CD4-positive, alpha-beta T cell treated with Interleukin-1 beta for 1 hour (primary cell): ENCODE results near the gene LRRN1.
"Not testable (repeated sequence)": the region's sequence is repeated elsewhere in the genome, so short reads cannot be mapped to it uniquely, and the experiment has no call there.

Source experiments
- DNase-seq, 2 donors: peaks; one replicate each; pipeline ENCODE4 v3.0.0-alpha.2; 2020 to 2022

The LRRN1 gene

DNA sequence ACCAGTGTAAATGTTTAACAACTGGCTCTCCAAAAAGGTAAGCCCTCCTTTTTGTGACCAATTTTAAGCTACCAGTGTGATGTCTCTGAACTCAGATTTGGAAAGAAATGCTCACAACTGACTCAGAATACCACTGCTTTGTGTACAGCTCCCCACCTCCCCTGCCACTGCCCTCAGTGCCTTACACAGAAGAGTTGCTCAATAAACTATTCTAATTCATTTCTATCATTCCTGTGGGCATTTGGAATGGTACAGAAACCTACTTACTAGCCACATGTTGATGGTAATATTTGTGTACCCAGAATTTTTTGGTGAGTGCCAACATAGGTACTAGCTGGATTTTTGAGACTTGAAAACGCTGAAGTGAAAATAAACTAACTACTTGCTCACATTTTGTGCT is 16.0 kb downstream of the LRRN1 start:
- DNase-seq: no peak

GRCh38 chr3:3816034-3816433 is 16.8 kb downstream of the LRRN1 start:
- no peak for DNase-seq

- peak in 1 of 2 donors; percentile 20 for DNase-seq
These were observed 18.6 kb downstream of the LRRN1 start for GRCh38 chr3:3817865-3818264.

DNA sequence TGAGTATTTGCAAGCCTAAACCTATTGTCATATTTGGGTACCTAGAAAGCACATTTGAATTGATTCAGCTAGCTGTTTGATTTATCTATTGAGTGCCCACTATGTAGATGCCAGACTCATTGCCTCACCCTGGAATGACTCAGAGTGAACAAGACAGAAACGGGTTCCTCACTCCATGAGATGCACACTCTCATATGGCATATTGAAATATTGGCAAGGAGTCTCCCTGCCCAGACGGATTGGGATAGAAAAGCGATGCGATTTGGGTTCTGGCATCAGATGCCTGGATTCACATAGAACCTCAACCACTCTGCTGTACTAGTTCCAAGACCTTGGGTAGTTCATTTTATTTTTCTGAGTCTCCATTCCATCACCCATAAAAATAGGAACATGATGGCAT is 22.5 kb downstream of the LRRN1 start:
- DNase-seq: no peak

DNA sequence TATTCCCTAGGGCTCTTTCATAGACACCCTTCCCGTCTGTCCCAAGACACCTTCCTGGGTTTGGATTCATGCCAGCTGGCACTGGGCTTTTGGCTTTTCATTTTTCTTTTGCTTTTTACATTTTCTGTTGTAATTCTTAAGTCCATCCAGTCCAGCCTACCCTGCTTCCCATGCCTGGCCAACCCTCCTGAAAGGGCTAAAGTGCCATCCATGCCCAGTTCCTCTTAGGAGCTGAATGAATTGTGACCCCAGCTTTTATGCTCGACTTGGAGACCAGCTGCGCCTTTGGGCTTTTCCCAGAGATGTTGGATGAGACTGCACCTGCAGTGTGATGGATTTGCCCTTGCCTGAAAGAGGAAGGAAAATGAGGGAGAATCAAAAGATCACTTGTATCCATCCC is 25.8 kb downstream of the LRRN1 start:
- DNase-seq: no peak

GRCh38 chr3:3826521-3826920 is 27.3 kb downstream of the LRRN1 start:
- DNase-seq: no peak

DNA sequence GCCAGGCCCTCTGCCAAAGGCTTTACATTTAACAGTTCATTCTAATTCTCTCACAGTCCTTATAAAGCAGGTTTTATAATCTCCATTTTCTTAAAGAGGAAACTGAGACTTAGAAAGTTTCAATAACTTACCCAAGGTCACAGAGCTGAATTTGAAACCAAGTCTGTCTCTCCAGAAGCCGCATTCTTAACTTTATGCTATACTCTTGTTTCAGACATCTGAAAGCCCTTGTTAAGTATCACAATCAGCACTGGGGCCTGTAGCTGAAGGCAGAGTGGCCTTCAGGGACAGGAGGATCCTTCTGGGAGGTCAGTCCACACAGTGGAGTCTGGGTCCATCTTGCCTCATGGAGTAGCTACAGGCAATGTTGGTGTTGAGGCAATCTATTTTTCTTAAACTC is 27.9 kb downstream of the LRRN1 start:
- DNase-seq: no peak

- not testable (repeated sequence) for DNase-seq
These were observed 29.2 kb downstream of the LRRN1 start for GRCh38 chr3:3828417-3828816.

- DNase-seq: no peak
These were observed 37.6 kb downstream of the LRRN1 start for GRCh38 chr3:3836845-3837244.

DNA sequence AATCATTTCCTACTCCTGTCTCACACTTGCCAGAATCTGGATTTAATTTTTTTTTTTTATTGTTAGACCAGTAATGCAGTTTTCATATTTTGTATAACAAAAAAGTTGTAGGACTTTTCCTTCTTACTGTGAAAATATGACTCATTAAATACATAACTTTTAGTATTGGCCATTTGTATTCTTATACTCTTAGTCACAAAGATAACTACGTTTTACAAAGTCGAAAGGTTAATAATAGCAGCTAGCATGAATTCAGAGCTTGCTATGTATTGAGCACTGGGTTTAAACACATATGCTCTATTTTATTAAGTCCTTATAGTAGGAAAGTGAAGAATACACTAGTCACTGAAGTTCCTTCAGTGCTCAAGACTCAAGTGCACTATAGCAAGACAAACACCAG is 43.1 kb downstream of the LRRN1 start:
- DNase-seq: no peak

DNA sequence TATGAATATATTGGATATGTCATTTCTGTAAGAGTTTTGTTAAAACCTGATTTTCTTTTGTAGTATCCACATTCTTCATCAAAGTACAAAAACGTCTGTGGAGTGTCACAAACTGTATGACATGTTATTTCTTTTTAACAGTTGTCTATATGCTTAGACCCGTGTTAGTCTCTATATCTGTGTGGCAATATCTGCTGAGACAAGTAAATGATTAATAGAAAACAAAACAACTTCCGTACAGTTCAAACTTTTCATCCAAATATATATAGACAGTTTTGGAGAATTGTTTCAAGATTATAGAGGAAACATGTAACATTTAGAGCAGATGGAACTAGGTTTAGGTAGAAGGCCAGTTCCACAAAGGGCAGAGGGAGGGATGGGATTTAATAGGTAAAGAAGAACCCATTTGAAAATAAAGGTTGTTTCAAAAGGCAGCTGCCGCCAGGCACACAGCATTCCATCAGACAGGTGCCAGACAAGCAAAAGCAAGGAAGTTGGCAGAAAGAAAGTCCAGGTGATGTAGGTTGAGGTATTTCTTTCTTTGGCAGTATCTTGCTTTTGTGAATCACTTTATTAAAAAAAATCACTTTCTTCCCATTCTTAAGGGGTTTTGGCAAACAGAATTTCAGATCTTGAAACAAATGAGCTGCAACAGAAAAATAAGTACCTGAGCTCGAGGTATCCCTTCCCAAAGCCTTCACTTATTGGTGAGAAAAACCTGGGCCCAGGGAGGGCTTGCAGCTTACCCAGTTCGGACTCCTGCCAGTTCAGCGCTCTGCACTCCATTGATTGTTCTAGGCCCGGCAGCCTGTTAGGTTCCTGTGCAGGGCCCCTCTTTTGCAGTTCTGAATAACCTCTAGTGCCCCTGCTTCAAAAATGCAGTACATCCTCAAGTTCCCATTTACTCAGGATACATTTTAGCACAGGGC is 49.0 kb downstream of the LRRN1 start:
- no peak for DNase-seq

- no peak for DNase-seq
These were observed 49.7 kb downstream of the LRRN1 start for GRCh38 chr3:3848923-3849275.

DNA sequence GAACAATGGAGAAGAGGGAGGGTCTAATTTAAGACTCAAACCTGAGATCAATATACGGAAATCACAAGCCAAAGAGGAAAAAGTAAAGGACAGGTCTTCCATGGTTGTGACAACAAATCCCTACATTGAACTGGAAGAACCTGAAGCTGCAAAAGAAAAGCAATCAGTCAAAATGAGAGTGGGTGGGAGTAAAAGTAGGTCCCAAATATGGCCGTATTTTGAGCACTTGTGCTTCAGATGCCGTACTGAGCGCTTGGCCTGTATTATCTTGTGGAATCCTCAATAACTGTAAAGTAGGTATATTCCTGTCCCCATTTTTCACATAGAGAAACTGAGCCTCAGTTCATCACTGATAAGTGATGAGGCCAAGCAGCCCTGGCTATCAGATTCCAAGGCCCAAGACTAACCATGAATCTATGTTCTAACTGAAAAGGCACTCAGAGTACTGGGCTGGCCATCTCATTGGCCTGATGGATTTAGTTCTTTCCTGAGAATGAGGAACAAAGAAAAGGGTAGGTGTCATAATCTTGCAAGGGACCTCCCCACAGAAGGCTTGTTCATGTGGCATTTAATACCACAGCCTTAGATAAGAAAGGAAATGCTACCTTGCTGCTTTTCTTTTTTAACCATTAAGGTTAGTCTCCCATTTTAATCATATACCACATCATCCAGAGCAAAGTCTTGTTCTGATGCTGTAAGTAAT is 52.5 kb downstream of the LRRN1 start:
- DNase-seq: no peak

GRCh38 chr3:3853544-3853943 is 54.3 kb downstream of the LRRN1 start:
- DNase-seq: no peak

DNA sequence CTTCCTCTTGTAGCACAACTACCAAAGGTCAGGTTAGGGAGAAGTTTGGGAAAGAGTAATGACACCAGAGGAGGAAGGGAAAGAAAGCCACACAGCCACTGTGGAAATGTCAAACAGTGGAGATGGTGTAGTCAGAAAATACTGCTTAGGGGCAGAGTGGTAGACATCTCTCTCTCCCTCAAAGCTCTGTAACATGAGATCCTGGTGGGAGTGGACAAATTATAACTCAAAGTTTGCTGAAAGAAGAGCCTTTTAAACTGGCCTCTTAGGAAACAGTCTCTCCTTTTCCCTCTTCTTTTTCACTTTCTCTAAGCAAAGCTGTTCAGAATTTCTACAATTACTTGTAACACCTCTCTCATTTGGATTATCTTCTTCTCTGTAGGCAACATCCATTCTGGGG is 55.8 kb downstream of the LRRN1 start:
- DNase-seq: no peak

DNA sequence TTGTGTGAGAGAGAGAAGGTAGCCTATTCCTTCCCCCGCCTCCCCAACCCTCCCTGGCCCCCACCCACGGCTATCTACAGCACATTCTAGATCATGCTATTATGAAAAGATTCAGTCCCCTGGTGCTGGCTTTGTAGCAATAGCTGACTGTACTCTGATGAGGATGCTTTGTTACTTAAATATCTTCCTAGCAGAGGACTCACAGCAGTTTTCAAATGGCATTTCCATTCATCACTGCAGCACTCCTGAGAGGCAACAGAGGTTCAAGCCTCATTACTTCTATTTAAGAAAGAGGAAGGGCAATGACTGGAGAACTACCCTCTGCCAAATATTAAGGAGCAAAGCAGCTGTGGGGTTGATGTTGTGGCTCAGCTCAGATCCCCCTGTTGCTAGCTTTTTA is 61.0 kb downstream of the LRRN1 start:
- no peak for DNase-seq

- no peak for DNase-seq
These were observed 63.3 kb downstream of the LRRN1 start for GRCh38 chr3:3862534-3862933.

DNA sequence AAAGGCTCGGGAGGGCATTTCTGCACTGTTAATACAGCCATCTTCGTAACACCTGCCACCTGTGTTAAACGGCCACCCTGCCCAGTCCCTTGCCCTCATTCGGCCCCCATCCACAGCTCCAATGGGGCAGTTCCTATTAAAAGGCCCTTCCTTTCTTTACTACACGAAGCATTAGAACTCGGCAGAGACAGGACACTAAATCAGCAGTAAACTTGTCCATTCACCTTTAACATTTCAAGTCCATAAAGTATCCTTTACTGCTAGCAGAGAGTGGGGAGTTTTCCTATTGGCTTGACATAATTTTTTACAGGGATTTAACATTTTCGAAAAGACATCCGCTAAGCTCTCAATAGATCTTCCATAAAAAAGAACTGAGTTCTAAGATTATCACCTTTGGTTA is 76.3 kb downstream of the LRRN1 start:
- DNase-seq: no peak

- no peak for DNase-seq
These were observed 81.8 kb downstream of the LRRN1 start for GRCh38 chr3:3881050-3881449.

DNA sequence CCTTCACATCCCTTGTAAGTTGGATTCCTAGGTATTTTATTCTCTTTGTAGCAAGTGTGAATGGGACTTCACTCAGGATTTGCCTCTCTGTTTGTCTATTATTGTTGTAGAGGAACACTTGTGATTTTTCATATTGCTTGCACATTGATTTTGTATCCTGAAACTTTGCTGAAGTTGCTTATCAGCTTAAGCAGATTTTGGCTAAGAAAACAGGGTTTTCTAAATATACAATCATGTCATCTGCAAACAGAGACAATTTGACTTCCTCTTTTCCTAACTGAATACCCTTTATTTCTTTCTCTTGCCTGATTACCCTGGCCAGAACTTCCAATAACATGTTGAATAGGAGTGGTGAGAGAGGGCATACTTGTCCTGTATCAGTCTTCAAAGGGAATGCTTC is 88.1 kb downstream of the LRRN1 start:
- DNase-seq: not testable (repeated sequence)

DNA sequence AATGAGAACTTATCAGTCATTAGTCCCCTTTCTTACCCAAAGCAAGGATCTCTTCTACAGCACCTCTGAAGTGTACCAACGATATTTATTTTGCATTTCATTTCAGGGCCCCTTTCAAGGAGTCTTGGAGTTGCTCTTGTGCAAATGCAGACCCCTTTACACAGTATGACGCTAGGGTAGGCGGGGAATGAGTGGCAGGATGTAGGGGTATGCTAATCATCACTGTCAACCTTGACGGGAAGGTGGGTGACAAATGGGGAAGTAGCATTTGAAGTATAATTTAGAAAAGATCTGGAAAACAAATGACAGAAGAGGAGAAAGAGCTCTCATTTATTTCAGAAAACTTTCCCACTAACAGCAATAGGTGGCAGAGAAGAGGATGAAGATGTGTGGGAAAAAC is 94.4 kb downstream of the LRRN1 start:
- no peak for DNase-seq
